ENCODE results near the gene SCMH1. TPM values are rescaled to one million over a fixed set of nuclear protein-coding genes. Genes with fewer than 3 reads are reported as not detected.
"Not testable (repeated sequence)": the region's sequence is repeated elsewhere in the genome, so short reads cannot be mapped to it uniquely, and the experiment has no call there.

The SCMH1 gene
- total RNA-seq, 1 donor from 2014 or later: 57.6 TPM

DNA sequence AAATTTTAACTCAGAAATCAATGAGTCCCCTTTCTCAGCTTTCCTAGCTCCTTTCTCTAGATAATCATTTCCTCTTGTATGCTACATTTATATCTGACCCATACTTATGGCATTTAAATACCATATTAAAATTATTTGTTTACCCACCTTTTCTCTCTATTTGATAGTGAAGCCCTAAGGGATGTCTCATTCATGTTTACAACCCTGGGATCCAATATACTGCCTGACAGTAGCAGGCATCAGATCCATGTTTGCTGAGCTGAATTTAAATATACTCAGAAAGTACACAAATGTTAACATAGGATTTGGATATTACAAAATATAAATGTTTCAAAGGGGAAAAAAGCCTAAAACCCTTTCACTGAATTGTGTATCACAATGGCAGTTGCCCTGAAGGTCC is 26.5 kb downstream of the SCMH1 start:
- Mint-ChIP-seq H3K27me3 (no peaks in the 10 kb centered on the region), H3K36me3 (ENCODE audit: insufficient read depth) (peaks cover 32% of the 10 kb centered on the region), H3K27ac (no peak overlapping the region), H3K9me3 (ENCODE audit: low read depth) (peaks cover 19% of the 10 kb centered on the region), H3K4me3 (ENCODE audit: low read depth) (no peak overlapping the region), H3K4me1 (ENCODE audit: low read depth) (peaks cover 7% of the 10 kb centered on the region)
- no peak for DNase-seq (ENCODE audit: low spot score, unreplicated experiment)
- TF ChIP-seq, protein P1, sequence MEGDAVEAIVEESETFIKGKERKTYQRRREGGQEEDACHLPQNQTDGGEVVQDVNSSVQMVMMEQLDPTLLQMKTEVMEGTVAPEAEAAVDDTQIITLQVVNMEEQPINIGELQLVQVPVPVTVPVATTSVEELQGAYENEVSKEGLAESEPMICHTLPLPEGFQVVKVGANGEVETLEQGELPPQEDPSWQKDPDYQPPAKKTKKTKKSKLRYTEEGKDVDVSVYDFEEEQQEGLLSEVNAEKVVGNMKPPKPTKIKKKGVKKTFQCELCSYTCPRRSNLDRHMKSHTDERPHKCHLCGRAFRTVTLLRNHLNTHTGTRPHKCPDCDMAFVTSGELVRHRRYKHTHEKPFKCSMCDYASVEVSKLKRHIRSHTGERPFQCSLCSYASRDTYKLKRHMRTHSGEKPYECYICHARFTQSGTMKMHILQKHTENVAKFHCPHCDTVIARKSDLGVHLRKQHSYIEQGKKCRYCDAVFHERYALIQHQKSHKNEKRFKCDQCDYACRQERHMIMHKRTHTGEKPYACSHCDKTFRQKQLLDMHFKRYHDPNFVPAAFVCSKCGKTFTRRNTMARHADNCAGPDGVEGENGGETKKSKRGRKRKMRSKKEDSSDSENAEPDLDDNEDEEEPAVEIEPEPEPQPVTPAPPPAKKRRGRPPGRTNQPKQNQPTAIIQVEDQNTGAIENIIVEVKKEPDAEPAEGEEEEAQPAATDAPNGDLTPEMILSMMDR (IDR thresholded peaks at IDR 0.05; ENCODE audit: unreplicated experiment): no peak

DNA sequence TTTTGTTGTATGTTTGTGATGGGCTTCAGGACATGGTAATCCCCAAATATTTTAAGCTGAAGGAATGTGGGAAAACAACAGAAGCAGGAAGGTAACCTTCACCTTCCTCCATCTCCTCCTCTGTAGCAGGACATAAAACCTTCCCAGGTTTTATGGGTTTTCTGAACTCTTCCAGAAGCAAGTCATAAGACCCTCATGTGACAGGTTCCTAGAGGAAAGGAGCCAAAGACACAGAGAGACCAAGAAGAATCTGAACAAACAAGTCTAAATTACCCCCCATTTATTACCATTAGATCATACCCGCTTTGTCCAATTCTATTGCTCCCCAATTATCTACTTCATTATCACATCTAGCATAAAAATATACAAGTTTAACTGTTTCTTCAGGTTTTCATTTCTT is 28.8 kb downstream of the SCMH1 start:
- peaks cover 26% of the 10 kb centered on the region for H3K9me3 Mint-ChIP-seq (ENCODE audit: low read depth)
- H3K27me3 Mint-ChIP-seq: no peaks in the 10 kb centered on the region
- DNase-seq (ENCODE audit: low spot score, unreplicated experiment): no peak
- H3K4me3 Mint-ChIP-seq (ENCODE audit: low read depth): no peak overlapping the region
- TF ChIP-seq, protein P1 (IDR thresholded peaks at IDR 0.05; ENCODE audit: unreplicated experiment): no peak
- H3K36me3 Mint-ChIP-seq (ENCODE audit: insufficient read depth): peaks cover 27% of the 10 kb centered on the region
- H3K4me1 Mint-ChIP-seq (ENCODE audit: low read depth): peaks cover 7% of the 10 kb centered on the region
- H3K27ac Mint-ChIP-seq: no peak overlapping the region

DNA sequence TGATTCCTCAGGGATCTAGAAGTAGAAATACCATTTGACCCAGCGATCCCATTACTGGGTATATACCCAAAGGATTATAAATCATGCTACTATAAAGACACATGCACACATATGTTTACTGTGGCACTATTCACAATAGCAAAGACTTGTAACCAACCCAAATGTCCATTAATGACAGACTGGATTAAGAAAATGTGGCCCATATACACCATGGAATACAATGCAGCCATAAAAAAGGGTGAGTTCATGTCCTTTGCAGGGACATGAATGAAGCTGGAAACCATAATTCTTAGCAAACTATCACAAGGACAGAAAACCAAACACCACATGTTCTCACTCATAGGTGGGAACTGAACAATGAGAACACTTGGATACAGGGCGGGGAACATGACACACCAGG is 30.5 kb downstream of the SCMH1 start:
- H3K9me3 Mint-ChIP-seq (ENCODE audit: low read depth): peaks cover 28% of the 10 kb centered on the region

DNA sequence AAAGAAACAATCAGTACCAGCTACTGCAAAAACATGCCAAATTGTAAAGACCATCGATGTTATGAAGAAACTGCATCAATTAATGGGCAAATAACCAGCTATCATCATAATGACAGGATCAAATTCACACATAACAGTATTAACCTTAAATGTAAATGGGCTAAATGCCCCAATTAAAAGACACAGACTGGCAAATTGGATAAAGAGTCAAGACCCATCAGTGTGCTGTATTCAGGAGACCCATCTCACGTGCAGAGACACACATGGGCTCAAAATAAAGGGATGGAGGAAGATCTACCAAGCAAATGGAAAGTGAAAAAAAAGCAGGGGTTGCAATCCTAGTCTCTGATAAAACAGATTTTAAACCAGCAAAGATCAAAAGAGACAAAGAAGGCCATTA is 35.1 kb downstream of the SCMH1 start:
- not testable (repeated sequence) for H3K4me1 Mint-ChIP-seq (ENCODE audit: low read depth); H3K27me3 Mint-ChIP-seq; DNase-seq (ENCODE audit: low spot score, unreplicated experiment); H3K4me3 Mint-ChIP-seq (ENCODE audit: low read depth)
- Mint-ChIP-seq H3K36me3 (ENCODE audit: insufficient read depth) (peaks cover 55% of the 10 kb centered on the region), H3K9me3 (ENCODE audit: low read depth) (peaks cover 46% of the 10 kb centered on the region), H3K27ac (peak overlapping the region; percentile 49)

More for the DNA sequence above, 30.5 kb downstream of the SCMH1 start:
- H3K36me3 Mint-ChIP-seq (ENCODE audit: insufficient read depth): peaks cover 29% of the 10 kb centered on the region
- H3K4me3 Mint-ChIP-seq (ENCODE audit: low read depth); H3K27me3 Mint-ChIP-seq; H3K27ac Mint-ChIP-seq; DNase-seq (ENCODE audit: low spot score, unreplicated experiment); H3K4me1 Mint-ChIP-seq (ENCODE audit: low read depth): not testable (repeated sequence)

DNA sequence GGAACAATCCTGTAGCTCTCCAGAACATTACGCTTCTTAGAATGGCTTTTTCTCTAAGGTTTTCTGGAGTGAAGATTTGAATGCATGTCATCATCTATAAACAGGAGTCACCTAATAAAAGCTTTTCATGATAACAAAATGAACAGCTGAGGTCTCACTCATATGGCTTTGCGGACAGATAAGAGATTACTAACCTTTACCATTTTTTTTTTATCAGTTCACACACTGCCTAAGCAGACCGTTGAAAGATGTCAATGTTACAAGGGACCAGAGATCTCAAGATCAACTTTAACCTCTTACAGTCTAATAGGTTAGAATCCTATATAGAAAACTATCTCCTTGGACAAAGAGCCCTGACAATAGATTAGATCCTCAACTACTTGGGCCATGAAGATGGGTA is 41.4 kb downstream of the SCMH1 start:
- Mint-ChIP-seq H3K4me1 (ENCODE audit: low read depth) (peaks cover 2% of the 10 kb centered on the region), H3K9me3 (ENCODE audit: low read depth) (peaks cover 25% of the 10 kb centered on the region), H3K27ac (no peak overlapping the region), H3K4me3 (ENCODE audit: low read depth) (no peak overlapping the region), H3K36me3 (ENCODE audit: insufficient read depth) (peaks cover 28% of the 10 kb centered on the region), H3K27me3 (no peaks in the 10 kb centered on the region)
- DNase-seq (ENCODE audit: low spot score, unreplicated experiment): no peak
- TF ChIP-seq, protein P1 (IDR thresholded peaks at IDR 0.05; ENCODE audit: unreplicated experiment): no peak

DNA sequence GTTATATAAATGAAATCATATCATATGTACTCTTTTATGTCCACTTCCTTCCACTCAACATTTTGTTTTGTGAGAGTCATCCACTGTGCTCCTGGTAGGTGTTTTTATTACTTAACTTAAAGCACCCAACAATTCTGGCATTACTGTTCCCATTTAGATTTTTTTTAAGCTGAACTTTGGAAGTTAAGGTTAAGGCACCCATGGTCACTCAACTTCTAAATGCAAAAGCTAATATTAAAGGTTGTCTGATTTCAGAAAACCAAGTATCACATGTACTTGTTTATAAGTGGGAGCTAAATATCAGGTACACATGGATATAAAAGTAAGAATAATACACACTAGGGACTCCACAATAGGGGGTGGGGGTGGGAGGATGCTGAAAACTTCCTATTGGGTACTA is 42.7 kb downstream of the SCMH1 start:
- Mint-ChIP-seq H3K27ac (no peak overlapping the region), H3K4me1 (ENCODE audit: low read depth) (peaks cover 2% of the 10 kb centered on the region), H3K27me3 (no peaks in the 10 kb centered on the region)

More for the DNA sequence above, 42.7 kb downstream of the SCMH1 start:
- Mint-ChIP-seq H3K4me3 (ENCODE audit: low read depth) (no peak overlapping the region), H3K36me3 (ENCODE audit: insufficient read depth) (peaks cover 21% of the 10 kb centered on the region), H3K9me3 (ENCODE audit: low read depth) (peaks cover 21% of the 10 kb centered on the region)
- TF ChIP-seq, protein P1 (IDR thresholded peaks at IDR 0.05; ENCODE audit: unreplicated experiment): no peak
- no peak for DNase-seq (ENCODE audit: low spot score, unreplicated experiment)
